A549 treated with GW870086 at 1 μM for 4 hours (cell line): ENCODE measurements around the gene FBN2. TPM values are rescaled to one million over a fixed set of nuclear protein-coding genes. Genes with fewer than 3 reads are reported as not detected.

ENCODE experiments used
- total RNA-seq: library from RNA; stranded (reverse); fragments of 200-300 nt; extraction: Qiagen RNA extraction; gene quantifications from 5 replicates; pipeline ENCODE4 v1.2.3, GENCODE V29; 2022; ENCODE audit warnings: low read depth

Gene FBN2
- 12.1 to 22.0 TPM (median 18.9 TPM) in 5 replicates for total RNA-seq

DNA sequence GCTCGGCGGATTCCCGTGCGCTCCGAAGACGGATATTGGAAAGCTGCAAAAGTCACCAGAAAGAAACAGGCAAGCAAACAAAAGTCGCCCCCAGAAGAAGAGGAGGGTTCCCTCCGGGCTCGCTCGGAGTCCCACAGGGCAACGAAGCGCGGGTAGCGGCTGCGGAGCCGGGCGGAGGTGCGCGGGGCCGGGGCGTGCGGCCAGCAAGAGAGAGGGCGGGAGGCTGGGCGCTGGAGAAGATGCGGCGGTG, at the start of gene FBN2:
FBN2 (minus strand) TSS at position 246 of the 250 bp plus-strand sequence. CDS start 642 bp downstream, outside the sequence.

